Activated CD4-positive, alpha-beta T cell treated with anti-CD3 and anti-CD28 coated beads, Interleukin-2, amount 10 ng/mL, durations not matched to agents 24 days and 14 days (primary cell): ENCODE measurements around the gene DLG2. TPM values are rescaled to one million over a fixed set of nuclear protein-coding genes. Genes with fewer than 3 reads are reported as not detected.
"Not testable (repeated sequence)": the region's sequence is repeated elsewhere in the genome, so short reads cannot be mapped to it uniquely, and the experiment has no call there.

ENCODE experiments used
- DNase-seq: peaks from one replicate; pipeline ENCODE4 v3.0.0; 2022
- H3K27ac Mint-ChIP-seq: one replicate; pipeline ENCODE4 v1.8.0; 2022; ENCODE audit warnings: mild to moderate bottlenecking, mixed read lengths
- H3K27me3 Mint-ChIP-seq: one replicate; pipeline ENCODE4 v1.8.0; 2022; ENCODE audit warnings: mixed read lengths
- H3K36me3 Mint-ChIP-seq: one replicate; pipeline ENCODE4 v1.8.0; 2022; ENCODE audit warnings: low read depth, mild to moderate bottlenecking, mixed read lengths
- H3K4me1 Mint-ChIP-seq: one replicate; pipeline ENCODE4 v1.8.0; 2021; ENCODE audit warnings: mixed read lengths
- H3K4me3 Mint-ChIP-seq: one replicate; pipeline ENCODE4 v1.8.0; 2022; ENCODE audit warnings: mild to moderate bottlenecking, moderate library complexity, mixed read lengths
- H3K9me3 Mint-ChIP-seq: one replicate; pipeline ENCODE4 v1.8.0; 2021; ENCODE audit warnings: mixed read lengths
- intact Hi-C: fragments of 100-400 bp; cut with micrococcal nuclease; formaldehyde crosslinking; loops from one replicate; pipeline ENCODE4 v1.15.1; 2023
- total RNA-seq: library from RNA; stranded (reverse); gene quantifications from 2 replicates; pipeline ENCODE4 v1.2.3, GENCODE V29; 2022

The DLG2 gene
- total RNA-seq, 1 donor from 2014 or later: 1.0 TPM

- DNase-seq: peak; percentile 1
- Mint-ChIP-seq H3K9me3 (no peaks in the 10 kb centered on the region), H3K27me3 (no peaks in the 10 kb centered on the region), H3K4me3 (no peak overlapping the region), H3K27ac (no peak overlapping the region), H3K36me3 (peaks cover 61% of the 10 kb centered on the region), H3K4me1 (peaks cover 37% of the 10 kb centered on the region)
- intact Hi-C loops: no loop called here
Observed at GRCh38 chr11:85658180-85658579, 31.0 kb upstream of the DLG2 start.

GRCh38 chr11:85656777-85657176 lies 29.6 kb upstream of the DLG2 start:
- peaks cover 58% of the 10 kb centered on the region for H3K36me3 Mint-ChIP-seq
- intact Hi-C loops: no loop called here
- peak overlapping the region; percentile 25 for H3K27ac Mint-ChIP-seq
- H3K4me3 Mint-ChIP-seq: no peak overlapping the region
- H3K9me3 Mint-ChIP-seq: no peaks in the 10 kb centered on the region
- no peak for DNase-seq
- peaks cover 39% of the 10 kb centered on the region for H3K4me1 Mint-ChIP-seq
- no peaks in the 10 kb centered on the region for H3K27me3 Mint-ChIP-seq

GRCh38 chr11:85654343-85654742 lies 27.2 kb upstream of the DLG2 start:
- peaks cover 30% of the 10 kb centered on the region for H3K4me1 Mint-ChIP-seq
- intact Hi-C loops, H3K27ac Mint-ChIP-seq, H3K4me3 Mint-ChIP-seq, DNase-seq, H3K27me3 Mint-ChIP-seq, H3K9me3 Mint-ChIP-seq: not testable (repeated sequence)
- peaks cover 44% of the 10 kb centered on the region for H3K36me3 Mint-ChIP-seq

GRCh38 chr11:85652786-85653447 lies 25.8 kb upstream of the DLG2 start:
- Mint-ChIP-seq H3K4me1 (peaks cover 30% of the 10 kb centered on the region), H3K4me3 (no peak overlapping the region), H3K36me3 (peaks cover 34% of the 10 kb centered on the region), H3K27me3 (no peaks in the 10 kb centered on the region), H3K27ac (peak overlapping the region; percentile 12), H3K9me3 (no peaks in the 10 kb centered on the region)
- intact Hi-C loops: no loop called here
- DNase-seq: no peak

- Mint-ChIP-seq H3K27me3 (no peaks in the 10 kb centered on the region), H3K27ac (no peak overlapping the region), H3K36me3 (peaks cover 26% of the 10 kb centered on the region), H3K4me1 (peaks cover 25% of the 10 kb centered on the region), H3K4me3 (no peak overlapping the region), H3K9me3 (no peaks in the 10 kb centered on the region)
- DNase-seq: no peak
- intact Hi-C loops: no loop called here
Observed at GRCh38 chr11:85651118-85651517, 24.0 kb upstream of the DLG2 start.

GRCh38 chr11:85647604-85648299 lies 20.6 kb upstream of the DLG2 start, which contains the start of gene TMEM126A:
TMEM126A (plus strand) TSS chr11:85647967; CDS start chr11:85650256, 2,289 bp downstream.
- H3K4me3 Mint-ChIP-seq: peak within 1 kb of the TSS; percentile 98
- H3K27ac Mint-ChIP-seq: peak within 1 kb of the TSS; percentile 98
- intact Hi-C loops: loop anchor here (1.0 kb wide), 2 partner anchors 17 to 19 kb away; partner anchors contain the start of gene TMEM126B

GRCh38 chr11:85647078-85647477 lies 19.9 kb upstream of the DLG2 start:
- H3K27ac Mint-ChIP-seq: peak overlapping the region; percentile 98
- H3K4me1 Mint-ChIP-seq: peaks cover 13% of the 10 kb centered on the region
- intact Hi-C loops: loop anchor here (1.0 kb wide), 1 partner anchor 19 kb away; the partner anchor contains the start of gene TMEM126B
- DNase-seq: peak; percentile 54
- no peaks in the 10 kb centered on the region for H3K9me3 Mint-ChIP-seq
- H3K27me3 Mint-ChIP-seq: peaks cover 26% of the 10 kb centered on the region
- H3K36me3 Mint-ChIP-seq: peaks cover 13% of the 10 kb centered on the region
- H3K4me3 Mint-ChIP-seq: peak overlapping the region; percentile 98

More at GRCh38 chr11:85647604-85648299, 20.6 kb upstream of the DLG2 start, which contains the start of gene TMEM126A:
- H3K4me1 Mint-ChIP-seq: peaks cover 15% of the 10 kb centered on the region
- peaks cover 16% of the 10 kb centered on the region for H3K36me3 Mint-ChIP-seq
- peak; percentile 97 for DNase-seq
- no peaks in the 10 kb centered on the region for H3K9me3 Mint-ChIP-seq
- H3K27me3 Mint-ChIP-seq: peaks cover 23% of the 10 kb centered on the region

GRCh38 chr11:85643191-85643614 lies 16.1 kb upstream of the DLG2 start:
- Mint-ChIP-seq H3K9me3 (no peaks in the 10 kb centered on the region), H3K4me3 (no peak overlapping the region), H3K36me3 (peaks cover 11% of the 10 kb centered on the region), H3K27ac (no peak overlapping the region), H3K27me3 (peaks cover 33% of the 10 kb centered on the region), H3K4me1 (no peaks in the 10 kb centered on the region)
- DNase-seq: no peak
- intact Hi-C loops: no loop called here

GRCh38 chr11:85634747-85635146 lies 7.6 kb upstream of the DLG2 start:
- no peaks in the 10 kb centered on the region for H3K27me3 Mint-ChIP-seq
- intact Hi-C loops: no loop called here
- H3K27ac Mint-ChIP-seq: no peak overlapping the region
- no peak for DNase-seq
- peaks cover 8% of the 10 kb centered on the region for H3K4me1 Mint-ChIP-seq
- peaks cover 48% of the 10 kb centered on the region for H3K36me3 Mint-ChIP-seq
- no peaks in the 10 kb centered on the region for H3K9me3 Mint-ChIP-seq
- H3K4me3 Mint-ChIP-seq: no peak overlapping the region

GRCh38 chr11:85628771-85629341 lies 1.7 kb upstream of the DLG2 start:
- Mint-ChIP-seq H3K4me3 (peak overlapping the region; percentile 96), H3K36me3 (peaks cover 23% of the 10 kb centered on the region), H3K4me1 (peaks cover 42% of the 10 kb centered on the region), H3K9me3 (no peaks in the 10 kb centered on the region), H3K27ac (peak overlapping the region; percentile 95), H3K27me3 (peaks cover 2% of the 10 kb centered on the region)
- no peak for DNase-seq
- intact Hi-C loops: loop anchor here (1.0 to 5.0 kb wide), 8 partner anchors 18 to 1178 kb away; partner anchors contain the start of genes EED, HIKESHI, PICALM and TMEM126A

GRCh38 chr11:85627998-85628770 lies 1.0 kb upstream of the DLG2 start, which contains the start of gene TMEM126B:
TMEM126B (plus strand) TSS chr11:85628593; CDS start chr11:85628608, 15 bp downstream.
- Mint-ChIP-seq H3K9me3 (no peaks in the 10 kb centered on the region), H3K4me1 (peaks cover 43% of the 10 kb centered on the region), H3K27ac (peak within 1 kb of the TSS; percentile 95), H3K36me3 (peaks cover 18% of the 10 kb centered on the region), H3K27me3 (peaks cover 2% of the 10 kb centered on the region), H3K4me3 (peak within 1 kb of the TSS; percentile 96)
- intact Hi-C loops: loop anchor here (1.0 to 5.0 kb wide), 8 partner anchors 19 to 1179 kb away; partner anchors contain the start of genes EED, HIKESHI and TMEM126A
- DNase-seq: peak; percentile 99

- Mint-ChIP-seq H3K27me3 (peaks cover 2% of the 10 kb centered on the region), H3K36me3 (peaks cover 12% of the 10 kb centered on the region), H3K9me3 (no peaks in the 10 kb centered on the region), H3K4me1 (peaks cover 43% of the 10 kb centered on the region), H3K4me3 (peak overlapping the region; percentile 96), H3K27ac (peak overlapping the region; percentile 30)
- intact Hi-C loops: loop anchor here (2.0 to 5.0 kb wide), 2 partner anchors 32 to 1181 kb away; no protein-coding TSS in a partner anchor
- DNase-seq: peak; percentile 54
Observed at GRCh38 chr11:85626496-85626895, 648 bp downstream of the DLG2 start.

- Mint-ChIP-seq H3K4me1 (peaks cover 16% of the 10 kb centered on the region), H3K36me3 (peaks cover 2% of the 10 kb centered on the region), H3K9me3 (no peaks in the 10 kb centered on the region), H3K4me3 (no peak overlapping the region), H3K27ac (no peak overlapping the region), H3K27me3 (peaks cover 11% of the 10 kb centered on the region)
- no peak for DNase-seq
- intact Hi-C loops: no loop called here
Observed at GRCh38 chr11:85620256-85620655, 6.9 kb downstream of the DLG2 start.
